ENCODE measurements around the gene PKHD1.
A peak's percentile ranks its signal among the peaks of the same experiment; 100 is the strongest.
"Not testable (repeated sequence)": the region's sequence is repeated elsewhere in the genome, so short reads cannot be mapped to it uniquely, and the experiment has no call there.

Gene PKHD1

GRCh38 chr6:51960419-51960818, 127.0 kb downstream of the PKHD1 start:
- no peak overlapping the region for H3K4me3 ChIP-seq (ENCODE audit: low read depth, low read length)
- DNase-seq (ENCODE audit: low read depth) = no peak
- TF ChIP-seq CTCF (IDR thresholded peaks at IDR 0.05; ENCODE audit: low read depth, low read length, missing control alignments) = no peak
- in situ Hi-C loops (cut with HindIII; ENCODE audit: low sequenced_read_pairs) = no loop called here

GRCh38 chr6:51959744-51960383, 127.5 kb downstream of the PKHD1 start:
- in situ Hi-C loops (cut with HindIII; ENCODE audit: low sequenced_read_pairs) = no loop called here
- peak; percentile 85 for TF ChIP-seq CTCF (IDR thresholded peaks at IDR 0.05; ENCODE audit: low read depth, low read length, missing control alignments)
- H3K4me3 ChIP-seq (ENCODE audit: low read depth, low read length) = no peak overlapping the region
- DNase-seq (ENCODE audit: low read depth) = peak; percentile 60

GRCh38 chr6:51954681-51955080, 132.7 kb downstream of the PKHD1 start:
- in situ Hi-C loops (cut with HindIII; ENCODE audit: low sequenced_read_pairs) = no loop called here
- DNase-seq (ENCODE audit: low read depth) = no peak
- H3K4me3 ChIP-seq (ENCODE audit: low read depth, low read length) = no peak overlapping the region
- no peak for TF ChIP-seq CTCF (IDR thresholded peaks at IDR 0.05; ENCODE audit: low read depth, low read length, missing control alignments)

GRCh38 chr6:51953246-51953645, 134.2 kb downstream of the PKHD1 start:
- no peak overlapping the region for H3K4me3 ChIP-seq (ENCODE audit: low read depth, low read length)
- in situ Hi-C loops (cut with HindIII; ENCODE audit: low sequenced_read_pairs) = no loop called here
- DNase-seq (ENCODE audit: low read depth) = no peak
- TF ChIP-seq CTCF (IDR thresholded peaks at IDR 0.05; ENCODE audit: low read depth, low read length, missing control alignments) = no peak

- in situ Hi-C loops (cut with HindIII; ENCODE audit: low sequenced_read_pairs) = no loop called here
- DNase-seq (ENCODE audit: low read depth) = no peak
- no peak for TF ChIP-seq CTCF (IDR thresholded peaks at IDR 0.05; ENCODE audit: low read depth, low read length, missing control alignments)
- H3K4me3 ChIP-seq (ENCODE audit: low read depth, low read length) = no peak overlapping the region
Measured at GRCh38 chr6:51951924-51952323, 135.5 kb downstream of the PKHD1 start.

- no peak for DNase-seq (ENCODE audit: low read depth)
- in situ Hi-C loops (cut with HindIII; ENCODE audit: low sequenced_read_pairs) = no loop called here
- no peak overlapping the region for H3K4me3 ChIP-seq (ENCODE audit: low read depth, low read length)
- TF ChIP-seq CTCF (IDR thresholded peaks at IDR 0.05; ENCODE audit: low read depth, low read length, missing control alignments) = no peak
Measured at GRCh38 chr6:51949526-51949925, 137.9 kb downstream of the PKHD1 start.

GRCh38 chr6:51939695-51940094, 147.7 kb downstream of the PKHD1 start:
- in situ Hi-C loops (cut with HindIII; ENCODE audit: low sequenced_read_pairs); DNase-seq (ENCODE audit: low read depth): not testable (repeated sequence)

More at GRCh38 chr6:51939695-51940094, 147.7 kb downstream of the PKHD1 start:
- H3K4me3 ChIP-seq (ENCODE audit: low read depth, low read length) = not testable (repeated sequence)

Data from astrocyte of the cerebellum (primary cell).